MCF 10A (cell line): ENCODE data around the gene PPP2R5D. TPM values are rescaled to one million over a fixed set of nuclear protein-coding genes. Genes with fewer than 3 reads are reported as not detected.
"Not testable (repeated sequence)": the region's sequence is repeated elsewhere in the genome, so short reads cannot be mapped to it uniquely, and the experiment has no call there.

Experiments used
- BruUV-seq: library from RNA; stranded (reverse); fragments of 400-500 nt; replicated peaks from 2 replicates; lab custom pipeline; 2021; lab: Mats Ljungman, UMichigan
- CTCF ChIA-PET: fragments of 300-600 bp; sonication (Branson Sonifier 250); formaldehyde crosslinking; extraction: SDS; loops from one replicate; lab custom pipeline; 2021; ENCODE audit warnings: antibody characterized with exemption, inconsistent platforms; lab: Yijun Ruan, JAX
- POLR2A ChIA-PET: fragments of 300-600, 350-650 bp; sonication (Branson Sonifier 250); formaldehyde crosslinking; extraction: SDS; loops from one replicate; lab custom pipeline; 2020; ENCODE audit warnings: antibody characterized with exemption, inconsistent platforms; lab: Yijun Ruan, JAX
- DNase-seq: peaks from one replicate; pipeline ENCODE4 v3.0.0-alpha.2; 2018; ENCODE audit not compliant: unreplicated experiment
- H3K27ac Mint-ChIP-seq: one replicate; pipeline ENCODE4 v1.8.0; 2022; ENCODE audit warnings: mild to moderate bottlenecking, low read depth, mixed read lengths; ENCODE audit not compliant: unreplicated experiment
- H3K27me3 Mint-ChIP-seq: one replicate; pipeline ENCODE4 v1.8.0; 2022; ENCODE audit warnings: mixed read lengths; ENCODE audit not compliant: insufficient read depth, unreplicated experiment
- H3K36me3 Mint-ChIP-seq: one replicate; pipeline ENCODE4 v1.8.0; 2022; ENCODE audit warnings: mild to moderate bottlenecking, moderate library complexity, mixed read lengths; ENCODE audit not compliant: insufficient read depth, unreplicated experiment
- H3K4me1 Mint-ChIP-seq: one replicate; pipeline ENCODE4 v1.8.0; 2022; ENCODE audit warnings: mixed read lengths; ENCODE audit not compliant: insufficient read depth, unreplicated experiment
- H3K4me3 Mint-ChIP-seq: one replicate; pipeline ENCODE4 v1.8.0; 2022; ENCODE audit warnings: mild to moderate bottlenecking, moderate library complexity, mixed read lengths; ENCODE audit not compliant: unreplicated experiment
- H3K9me3 Mint-ChIP-seq: one replicate; pipeline ENCODE4 v1.8.0; 2022; ENCODE audit warnings: mixed read lengths; ENCODE audit not compliant: unreplicated experiment
- intact Hi-C: fragments of 100-400 bp; cut with micrococcal nuclease; formaldehyde crosslinking; loops from 2 replicates; pipeline ENCODE4 v1.14.1; 2022
- total RNA-seq: library from RNA; stranded (reverse); gene quantifications from 2 replicates; pipeline ENCODE4 v1.2.3, GENCODE V29; 2022
- TF ChIP-seq, protein P1 (sequence below): fragments of 200-600 bp; IDR thresholded peaks from one replicate; pipeline ENCODE4 v1.8.0; 2022; ENCODE audit warnings: antibody characterized with exemption, mild to moderate bottlenecking; ENCODE audit not compliant: unreplicated experiment

Gene PPP2R5D
- total RNA-seq, 1 experiment from 2014 or later: 17.9 TPM

DNA sequence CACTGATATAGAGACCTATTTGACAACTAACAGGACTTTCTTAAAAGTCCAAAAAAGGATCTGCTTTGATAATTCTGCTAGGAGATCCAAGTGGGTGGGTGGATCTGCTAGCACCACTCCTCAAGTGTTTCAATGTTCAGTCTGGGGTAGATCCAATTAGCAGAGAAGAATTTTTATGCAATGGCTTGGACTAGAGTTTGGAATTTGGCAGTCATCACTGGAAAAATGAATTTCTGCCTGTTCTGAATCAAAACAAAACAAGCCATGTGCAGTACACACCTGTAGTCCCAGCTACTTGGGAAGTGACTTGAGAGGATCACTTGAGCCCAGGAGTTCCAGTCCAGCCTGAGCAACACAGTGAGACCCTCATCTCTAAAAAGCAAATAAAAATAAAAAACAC is 36.4 kb upstream of the PPP2R5D start:
- no TSS peak for BruUV-seq
- peaks cover 8% of the 10 kb centered on the region for H3K36me3 Mint-ChIP-seq
- CTCF ChIA-PET: no interaction called here
- intact Hi-C loops: no loop called here
- no peak for DNase-seq
- H3K9me3 Mint-ChIP-seq: no peaks in the 10 kb centered on the region
- no peak overlapping the region for H3K27ac Mint-ChIP-seq
- no peak overlapping the region for H3K4me3 Mint-ChIP-seq
- TF ChIP-seq, protein P1, sequence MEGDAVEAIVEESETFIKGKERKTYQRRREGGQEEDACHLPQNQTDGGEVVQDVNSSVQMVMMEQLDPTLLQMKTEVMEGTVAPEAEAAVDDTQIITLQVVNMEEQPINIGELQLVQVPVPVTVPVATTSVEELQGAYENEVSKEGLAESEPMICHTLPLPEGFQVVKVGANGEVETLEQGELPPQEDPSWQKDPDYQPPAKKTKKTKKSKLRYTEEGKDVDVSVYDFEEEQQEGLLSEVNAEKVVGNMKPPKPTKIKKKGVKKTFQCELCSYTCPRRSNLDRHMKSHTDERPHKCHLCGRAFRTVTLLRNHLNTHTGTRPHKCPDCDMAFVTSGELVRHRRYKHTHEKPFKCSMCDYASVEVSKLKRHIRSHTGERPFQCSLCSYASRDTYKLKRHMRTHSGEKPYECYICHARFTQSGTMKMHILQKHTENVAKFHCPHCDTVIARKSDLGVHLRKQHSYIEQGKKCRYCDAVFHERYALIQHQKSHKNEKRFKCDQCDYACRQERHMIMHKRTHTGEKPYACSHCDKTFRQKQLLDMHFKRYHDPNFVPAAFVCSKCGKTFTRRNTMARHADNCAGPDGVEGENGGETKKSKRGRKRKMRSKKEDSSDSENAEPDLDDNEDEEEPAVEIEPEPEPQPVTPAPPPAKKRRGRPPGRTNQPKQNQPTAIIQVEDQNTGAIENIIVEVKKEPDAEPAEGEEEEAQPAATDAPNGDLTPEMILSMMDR: no peak
- POLR2A ChIA-PET: interaction anchor here (1.2 kb wide), 1 partner anchor 19 kb away, joined by 4 read pairs; the partner anchor contains the start of gene CNPY3
- no peaks in the 10 kb centered on the region for H3K27me3 Mint-ChIP-seq
- H3K4me1 Mint-ChIP-seq: no peaks in the 10 kb centered on the region

DNA sequence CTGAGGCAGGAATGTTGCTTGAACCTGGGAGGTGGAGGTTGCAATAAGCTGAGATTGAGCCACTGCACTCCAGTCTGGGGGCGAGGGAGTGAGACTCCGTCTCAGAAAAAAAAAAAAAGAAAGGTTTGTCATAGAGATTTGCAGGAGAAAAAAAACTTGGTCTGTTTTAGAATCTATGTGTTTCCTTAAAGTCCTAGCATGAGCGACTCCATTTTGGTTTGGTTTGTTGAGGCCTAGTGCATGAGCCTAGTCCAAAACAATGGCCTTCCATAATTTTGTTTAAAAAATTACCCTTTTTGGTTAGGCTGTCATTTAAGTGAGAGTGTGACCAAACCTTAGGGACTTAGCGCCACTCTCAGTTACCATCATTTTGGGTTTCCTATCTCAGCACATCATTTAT is 32.0 kb upstream of the PPP2R5D start:
- no peak overlapping the region for H3K27ac Mint-ChIP-seq
- H3K27me3 Mint-ChIP-seq: no peaks in the 10 kb centered on the region
- no TSS peak for BruUV-seq
- no peaks in the 10 kb centered on the region for H3K36me3 Mint-ChIP-seq
- no peaks in the 10 kb centered on the region for H3K9me3 Mint-ChIP-seq
- H3K4me3 Mint-ChIP-seq: no peak overlapping the region
- intact Hi-C loops: no loop called here
- H3K4me1 Mint-ChIP-seq: no peaks in the 10 kb centered on the region
- TF ChIP-seq, protein P1: no peak
- POLR2A ChIA-PET: interaction anchor here (1.8 kb wide), 1 partner anchor 9 kb away, joined by 5 read pairs; the partner anchor contains the start of gene GNMT
- DNase-seq: no peak
- CTCF ChIA-PET: interaction anchor here (0.5 kb wide), 1 partner anchor 12 kb away, joined by 3 read pairs; no protein-coding TSS in a partner anchor

DNA sequence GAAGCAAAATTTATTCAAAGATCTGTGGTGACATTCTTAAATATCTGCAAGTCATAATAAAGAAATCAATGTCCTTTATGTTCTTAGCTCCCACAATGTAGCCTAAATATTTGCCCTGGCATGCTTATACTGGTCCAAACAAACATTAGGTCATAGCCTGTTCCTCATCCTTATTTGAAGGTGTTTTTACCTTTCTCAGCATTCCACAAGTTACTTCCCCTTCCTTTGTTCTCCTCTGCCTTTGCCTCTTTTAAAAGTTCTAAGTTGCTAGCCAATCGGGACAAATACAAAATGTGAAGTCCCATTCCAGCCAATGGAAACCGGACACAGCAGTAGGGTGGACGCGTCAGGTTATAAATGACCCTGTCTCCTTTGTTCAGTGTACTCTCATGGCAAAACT is 30.0 kb upstream of the PPP2R5D start:
- not testable (repeated sequence) for H3K27ac Mint-ChIP-seq

DNA sequence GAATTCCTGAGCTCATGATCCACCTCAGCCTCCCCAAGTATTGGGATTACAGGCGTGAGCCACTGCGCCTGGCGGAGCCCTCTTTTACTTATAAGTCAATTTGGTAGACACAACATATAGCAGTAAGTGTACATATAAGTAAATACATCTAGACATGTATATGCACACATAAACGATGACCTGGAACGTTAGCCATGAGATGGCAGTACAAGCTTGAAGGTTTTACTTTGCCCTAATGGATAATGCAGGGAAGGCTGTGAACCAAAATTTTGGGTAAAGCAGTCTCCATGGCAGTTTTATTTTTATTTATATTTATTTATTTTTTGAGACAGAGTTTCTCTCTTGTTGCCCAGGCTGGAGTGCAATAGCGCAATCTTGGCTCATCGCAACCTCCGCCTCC is 26.2 kb upstream of the PPP2R5D start:
- no peak for DNase-seq

More for the DNA sequence above, 30.0 kb upstream of the PPP2R5D start:
- H3K9me3 Mint-ChIP-seq, intact Hi-C loops, BruUV-seq, H3K27me3 Mint-ChIP-seq, H3K4me1 Mint-ChIP-seq, H3K36me3 Mint-ChIP-seq, DNase-seq, H3K4me3 Mint-ChIP-seq: not testable (repeated sequence)
- POLR2A ChIA-PET: interaction anchor here (1.1 kb wide), 1 partner anchor 20 kb away, joined by 3 read pairs; no protein-coding TSS in a partner anchor
- CTCF ChIA-PET: interaction anchor here (1.4 kb wide), 1 partner anchor 11 kb away, joined by 3 read pairs; no protein-coding TSS in a partner anchor

More for the DNA sequence above, 26.2 kb upstream of the PPP2R5D start:
- intact Hi-C loops: no loop called here
- BruUV-seq: no TSS peak
- Mint-ChIP-seq H3K36me3 (peaks cover 7% of the 10 kb centered on the region), H3K27ac (no peak overlapping the region), H3K27me3 (no peaks in the 10 kb centered on the region), H3K4me1 (peaks cover 7% of the 10 kb centered on the region), H3K9me3 (no peaks in the 10 kb centered on the region), H3K4me3 (no peak overlapping the region)
- TF ChIP-seq, protein P1: no peak
- POLR2A ChIA-PET: interaction anchor here (1.0 kb wide), 1 partner anchor 21 kb away, joined by 4 read pairs; the partner anchor contains the start of gene PEX6
- CTCF ChIA-PET: interaction anchor here (0.6 kb wide), 1 partner anchor 813 kb away, joined by 3 read pairs; no protein-coding TSS in a partner anchor
